ENCODE measurements around the gene VWA8. TPM values are rescaled to one million over a fixed set of nuclear protein-coding genes. Genes with fewer than 3 reads are reported as not detected.
"Not testable (repeated sequence)": the region's sequence is repeated elsewhere in the genome, so short reads cannot be mapped to it uniquely, and the experiment has no call there.

The VWA8 gene
- total and polyA plus RNA-seq, 7 experiments from 2014 or later, result 4.8 to 26.3 (median 21.6) TPM

GRCh38 chr13:41542281-41542680 is 418.6 kb downstream of the VWA8 start:
- POLR2A ChIA-PET, result no interaction called here
- Mint-ChIP-seq H3K9me3 (peaks cover 0 to 16% (median 11%) of the 10 kb centered on the region in 11 donors), H3K27ac (peak overlapping the region in 1 of 9 donors; percentile 15), H3K27me3 (peaks cover 0 to 8% (median 0%) of the 10 kb centered on the region in 5 donors), H3K36me3 (peaks cover 0 to 15% (median 3%) of the 10 kb centered on the region in 5 donors), H3K4me1 (peaks cover 9 to 33% (median 22%) of the 10 kb centered on the region in 7 donors), H3K4me3 (no peak overlapping the region)
- Histone ChIP-seq H3K4me3 (ENCODE audit: low read length) (no peak overlapping the region), H3K4me1 (ENCODE audit: control insufficient read depth in 2 of 2, insufficient read depth in 2 of 2, low read length in 2 of 2) (peaks cover 0 to 9% of the 10 kb centered on the region in 2 donors), H3K27ac (ENCODE audit: low read depth, low read length) (no peak overlapping the region), H3K27me3 (ENCODE audit: control insufficient read depth in 2 of 2, insufficient read depth in 2 of 2, low read length in 2 of 2) (no peaks in the 10 kb centered on the region), H3K36me3 (ENCODE audit: control insufficient read depth in 2 of 3, insufficient read depth in 3 of 3, low read length in 3 of 3) (no peaks in the 10 kb centered on the region), H3K9me3 (ENCODE audit: control insufficient read depth in 2 of 3, low read length in 3 of 3) (no peaks in the 10 kb centered on the region)
- ATAC-seq (no peak), DNase-seq (no peak)
- intact Hi-C loops (cut with micrococcal nuclease), result loop anchor here (5.0 kb wide), 2 partner anchors 40 to 80 kb away; no protein-coding TSS in a partner anchor
- CTCF ChIA-PET, result interaction anchor here (0.9 kb wide), 1 partner anchor 42 kb away, joined by 3 read pairs; no protein-coding TSS in a partner anchor

- no peaks in the 10 kb centered on the region for H3K36me3 ChIP-seq (ENCODE audit: control insufficient read depth in 2 of 3, insufficient read depth in 3 of 3, low read length in 3 of 3)
- H3K27ac ChIP-seq (ENCODE audit: low read depth, low read length), result no peak overlapping the region
- peaks cover 9 to 33% (median 22%) of the 10 kb centered on the region in 7 donors for H3K4me1 Mint-ChIP-seq
- H3K4me3 Mint-ChIP-seq, result peak overlapping the region in 6 of 10 donors; percentile 28 to 69 (median 49)
- no peaks in the 10 kb centered on the region for H3K27me3 ChIP-seq (ENCODE audit: control insufficient read depth in 2 of 2, insufficient read depth in 2 of 2, low read length in 2 of 2)
- ATAC-seq (no peak), DNase-seq (no peak)
- H3K27me3 Mint-ChIP-seq, result peaks cover 0 to 8% (median 0%) of the 10 kb centered on the region in 5 donors
- no peak overlapping the region for H3K4me3 ChIP-seq (ENCODE audit: low read length)
- peaks cover 0 to 16% (median 11%) of the 10 kb centered on the region in 11 donors for H3K9me3 Mint-ChIP-seq
- H3K36me3 Mint-ChIP-seq, result peaks cover 0 to 15% (median 3%) of the 10 kb centered on the region in 5 donors
- intact Hi-C loops (cut with micrococcal nuclease), result loop anchor here (5.0 kb wide), 2 partner anchors 39 to 79 kb away; no protein-coding TSS in a partner anchor
- no peaks in the 10 kb centered on the region for H3K9me3 ChIP-seq (ENCODE audit: control insufficient read depth in 2 of 3, low read length in 3 of 3)
- CTCF ChIA-PET, result no interaction called here
- peaks cover 0 to 9% of the 10 kb centered on the region in 2 donors for H3K4me1 ChIP-seq (ENCODE audit: control insufficient read depth in 2 of 2, insufficient read depth in 2 of 2, low read length in 2 of 2)
- H3K27ac Mint-ChIP-seq, result peak overlapping the region in 5 of 9 donors; percentile 59 to 79 (median 65)
- POLR2A ChIA-PET, result interaction anchor here (1.3 to 1.9 kb wide), 3 partner anchors 8 to 82 kb away, joined by 3 to 10 read pairs (median 5); no protein-coding TSS in a partner anchor
Measured at GRCh38 chr13:41541142-41541938, 419.6 kb downstream of the VWA8 start.

GRCh38 chr13:41540240-41540639 is 420.7 kb downstream of the VWA8 start:
- H3K36me3 ChIP-seq (ENCODE audit: control insufficient read depth in 2 of 3, insufficient read depth in 3 of 3, low read length in 3 of 3); H3K4me1 ChIP-seq (ENCODE audit: control insufficient read depth in 2 of 2, insufficient read depth in 2 of 2, low read length in 2 of 2); ATAC-seq; H3K4me3 ChIP-seq (ENCODE audit: low read length); H3K27me3 Mint-ChIP-seq; H3K9me3 ChIP-seq (ENCODE audit: control insufficient read depth in 2 of 3, low read length in 3 of 3); CTCF ChIA-PET; H3K27me3 ChIP-seq (ENCODE audit: control insufficient read depth in 2 of 2, insufficient read depth in 2 of 2, low read length in 2 of 2); H3K27ac ChIP-seq (ENCODE audit: low read depth, low read length): not testable (repeated sequence)
- Mint-ChIP-seq H3K4me1 (peaks cover 7 to 33% (median 22%) of the 10 kb centered on the region in 7 donors), H3K4me3 (peak overlapping the region; percentile 26 to 69 (median 44)), H3K9me3 (peaks cover 0 to 16% (median 11%) of the 10 kb centered on the region in 11 donors), H3K36me3 (peaks cover 0 to 16% (median 3%) of the 10 kb centered on the region in 5 donors), H3K27ac (peak overlapping the region in 8 of 9 donors; percentile 18 to 83 (median 70))
- POLR2A ChIA-PET, result interaction anchor here (1.2 to 1.9 kb wide), 4 partner anchors 9 to 81 kb away, joined by 3 to 10 read pairs (median 4); no protein-coding TSS in a partner anchor
- peak in 7 of 9 donors; percentile 53 to 76 (median 68) for DNase-seq
- intact Hi-C loops (cut with micrococcal nuclease), result loop anchor here (1.0 to 5.0 kb wide), 3 partner anchors 38 to 78 kb away; no protein-coding TSS in a partner anchor

GRCh38 chr13:41533266-41534052 is 427.4 kb downstream of the VWA8 start:
- Mint-ChIP-seq H3K9me3 (peaks cover 0 to 8% (median 5%) of the 10 kb centered on the region in 11 donors), H3K36me3 (peaks cover 0 to 5% (median 2%) of the 10 kb centered on the region in 5 donors), H3K4me3 (no peak overlapping the region), H3K4me1 (peaks cover 0 to 3% (median 0%) of the 10 kb centered on the region in 7 donors), H3K27ac (no peak overlapping the region), H3K27me3 (peaks cover 0 to 8% (median 0%) of the 10 kb centered on the region in 5 donors)
- H3K27ac ChIP-seq (ENCODE audit: low read depth, low read length), result no peak overlapping the region
- ChIA-PET CTCF (no interaction called here), POLR2A (interaction anchor here (1.1 to 1.3 kb wide), 2 partner anchors 10 to 36 kb away, joined by 4 read pairs; no protein-coding TSS in a partner anchor)
- no peak overlapping the region for H3K4me3 ChIP-seq (ENCODE audit: low read length)
- H3K36me3 ChIP-seq (ENCODE audit: control insufficient read depth in 2 of 3, insufficient read depth in 3 of 3, low read length in 3 of 3), result no peaks in the 10 kb centered on the region
- intact Hi-C loops (cut with micrococcal nuclease), result no loop called here
- H3K9me3 ChIP-seq (ENCODE audit: control insufficient read depth in 2 of 3, low read length in 3 of 3), result no peaks in the 10 kb centered on the region
- no peaks in the 10 kb centered on the region for H3K4me1 ChIP-seq (ENCODE audit: control insufficient read depth in 2 of 2, insufficient read depth in 2 of 2, low read length in 2 of 2)
- no peak for DNase-seq
- no peaks in the 10 kb centered on the region for H3K27me3 ChIP-seq (ENCODE audit: control insufficient read depth in 2 of 2, insufficient read depth in 2 of 2, low read length in 2 of 2)
- no peak for ATAC-seq

- intact Hi-C loops (cut with micrococcal nuclease), result loop anchor here in 1 of 2 donors (5.0 kb wide), 1 partner anchor 39 kb away; no protein-coding TSS in a partner anchor
- no peak overlapping the region for H3K27ac Mint-ChIP-seq
Measured at GRCh38 chr13:41528021-41528420, 432.9 kb downstream of the VWA8 start.

More at GRCh38 chr13:41528021-41528420, 432.9 kb downstream of the VWA8 start:
- DNase-seq, result no peak
- Histone ChIP-seq H3K9me3 (ENCODE audit: control insufficient read depth in 2 of 3, low read length in 3 of 3) (no peaks in the 10 kb centered on the region), H3K4me3 (ENCODE audit: low read length) (no peak overlapping the region), H3K4me1 (ENCODE audit: control insufficient read depth in 2 of 2, insufficient read depth in 2 of 2, low read length in 2 of 2) (no peaks in the 10 kb centered on the region), H3K27me3 (ENCODE audit: control insufficient read depth in 2 of 2, insufficient read depth in 2 of 2, low read length in 2 of 2) (no peaks in the 10 kb centered on the region), H3K27ac (ENCODE audit: low read depth, low read length) (no peak overlapping the region), H3K36me3 (ENCODE audit: control insufficient read depth in 2 of 3, insufficient read depth in 3 of 3, low read length in 3 of 3) (no peaks in the 10 kb centered on the region)
- Mint-ChIP-seq H3K9me3 (peaks cover 0 to 3% (median 0%) of the 10 kb centered on the region in 11 donors), H3K4me3 (no peak overlapping the region), H3K4me1 (peaks cover 0 to 3% (median 0%) of the 10 kb centered on the region in 7 donors), H3K36me3 (no peaks in the 10 kb centered on the region), H3K27me3 (peaks cover 0 to 5% (median 0%) of the 10 kb centered on the region in 5 donors)
- ChIA-PET POLR2A (no interaction called here), CTCF (interaction anchor here (1.2 kb wide), 1 partner anchor 67 kb away, joined by 3 read pairs; no protein-coding TSS in a partner anchor)
- ATAC-seq, result no peak
